GM23338 (cell line): ENCODE measurements around the gene COPZ2.

ENCODE experiments used
- CREB1 ChIP-seq: fragments of 250-450 bp; sonication (Bioruptor Pico); IDR thresholded peaks from 2 replicates; pipeline ENCODE4 v1.5.0; 2020; ENCODE audit warnings: low read depth, mild to moderate bottlenecking, moderate library complexity
- EZH2 ChIP-seq: fragments of 200-600 bp; sonication (generic); IDR thresholded peaks from one replicate; pipeline ENCODE4 v1.8.0; 2017; ENCODE audit warnings: antibody characterized with exemption, mild to moderate bottlenecking, low read depth; ENCODE audit not compliant: unreplicated experiment
- EZH2phosphoT487 ChIP-seq: fragments of 200-600 bp; sonication (generic); IDR thresholded peaks from one replicate; pipeline ENCODE4 v1.8.1; 2018; ENCODE audit warnings: antibody characterized with exemption; ENCODE audit not compliant: unreplicated experiment
- JUNB ChIP-seq: IDR thresholded peaks from one replicate; pipeline ENCODE4 v1.6.1; 2016; ENCODE audit warnings: antibody characterized with exemption; ENCODE audit not compliant: unreplicated experiment
- POLR2AphosphoS5 ChIP-seq: IDR thresholded peaks from 2 replicates; pipeline ENCODE4 v1.6.1; 2016; ENCODE audit warnings: antibody characterized with exemption, low read depth
- STAT1 ChIP-seq: IDR thresholded peaks from one replicate; pipeline ENCODE4 v1.6.1; 2016; ENCODE audit warnings: antibody characterized with exemption; ENCODE audit not compliant: unreplicated experiment
- ZNF331 ChIP-seq: fragments of 250-450 bp; sonication (Bioruptor Pico); IDR thresholded peaks from 2 replicates; pipeline ENCODE4 v1.5.0; 2020; ENCODE audit warnings: low read depth, mild to moderate bottlenecking, moderate library complexity
- TF ChIP-seq, protein P1 (sequence below), 2 experiments: fragments of 200-600 bp in 1 of 2; sonication (generic) in 1 of 2; conservative IDR thresholded peaks; 2 replicates each; pipeline versions ENCODE4 v1.5.1 to v1.6.1; 2016 to 2017; ENCODE audit warnings: antibody characterized with exemption in 2 of 2, low read depth in 2 of 2, mild to moderate bottlenecking in 2 of 2, moderate library complexity in 1 of 2
- TF ChIP-seq, protein P2 (sequence below): IDR thresholded peaks from one replicate; pipeline ENCODE4 v1.6.1; 2018; ENCODE audit warnings: antibody characterized with exemption; ENCODE audit not compliant: unreplicated experiment
- TF ChIP-seq, protein P3 (sequence below): IDR thresholded peaks from 2 replicates; pipeline ENCODE4 v1.6.1; 2016; ENCODE audit warnings: antibody characterized with exemption

DNA sequence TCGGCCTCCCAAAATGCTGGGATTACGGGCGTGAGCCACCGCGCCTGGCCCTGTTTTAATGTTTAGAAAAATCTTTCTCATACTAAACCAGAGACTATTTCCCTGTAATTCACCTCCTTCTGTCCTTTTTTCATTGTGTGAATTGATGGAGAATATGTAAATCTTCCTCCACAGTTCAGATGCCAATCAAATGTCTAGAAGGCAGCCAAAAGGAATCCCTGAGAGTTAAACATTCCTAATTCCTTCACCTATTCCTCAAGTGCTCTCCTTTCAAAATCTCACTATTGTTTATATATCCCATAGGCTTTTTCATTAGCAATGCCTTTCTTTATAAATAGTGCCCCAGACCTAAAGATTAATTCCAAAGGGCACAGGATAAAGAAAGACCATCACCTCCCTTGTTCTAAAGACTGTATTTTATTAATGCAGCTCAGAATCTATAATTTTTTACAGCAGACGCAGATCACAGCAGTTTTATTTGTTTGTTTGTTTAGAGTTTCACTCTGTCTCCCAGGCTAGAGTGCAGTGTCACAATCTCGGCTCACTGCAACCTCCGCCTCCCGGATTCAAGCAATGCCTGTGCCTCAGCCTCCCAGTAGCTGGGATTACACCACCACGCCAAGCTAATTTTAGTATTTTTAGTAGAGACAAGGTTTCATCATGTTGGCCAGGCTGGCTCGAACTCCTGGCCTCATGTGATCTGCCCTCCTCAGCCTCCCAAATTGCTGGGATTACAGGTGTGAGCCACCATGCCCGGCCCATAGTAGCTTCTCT is 30.5 kb downstream of the COPZ2 start:
- TF ChIP-seq POLR2AphosphoS5 (no peak), EZH2 (no peak), JUNB (no peak), STAT1 (no peak), ZNF331 (CRISPR knock-in tag) (no peak), CREB1 (CRISPR knock-in tag) (no peak), EZH2phosphoT487 (no peak)
- TF ChIP-seq, protein P1, sequence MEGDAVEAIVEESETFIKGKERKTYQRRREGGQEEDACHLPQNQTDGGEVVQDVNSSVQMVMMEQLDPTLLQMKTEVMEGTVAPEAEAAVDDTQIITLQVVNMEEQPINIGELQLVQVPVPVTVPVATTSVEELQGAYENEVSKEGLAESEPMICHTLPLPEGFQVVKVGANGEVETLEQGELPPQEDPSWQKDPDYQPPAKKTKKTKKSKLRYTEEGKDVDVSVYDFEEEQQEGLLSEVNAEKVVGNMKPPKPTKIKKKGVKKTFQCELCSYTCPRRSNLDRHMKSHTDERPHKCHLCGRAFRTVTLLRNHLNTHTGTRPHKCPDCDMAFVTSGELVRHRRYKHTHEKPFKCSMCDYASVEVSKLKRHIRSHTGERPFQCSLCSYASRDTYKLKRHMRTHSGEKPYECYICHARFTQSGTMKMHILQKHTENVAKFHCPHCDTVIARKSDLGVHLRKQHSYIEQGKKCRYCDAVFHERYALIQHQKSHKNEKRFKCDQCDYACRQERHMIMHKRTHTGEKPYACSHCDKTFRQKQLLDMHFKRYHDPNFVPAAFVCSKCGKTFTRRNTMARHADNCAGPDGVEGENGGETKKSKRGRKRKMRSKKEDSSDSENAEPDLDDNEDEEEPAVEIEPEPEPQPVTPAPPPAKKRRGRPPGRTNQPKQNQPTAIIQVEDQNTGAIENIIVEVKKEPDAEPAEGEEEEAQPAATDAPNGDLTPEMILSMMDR (conservative IDR thresholded peaks at IDR 0.05; ENCODE audit: low read depth in 2 of 2) = no peak
- TF ChIP-seq, protein P2, sequence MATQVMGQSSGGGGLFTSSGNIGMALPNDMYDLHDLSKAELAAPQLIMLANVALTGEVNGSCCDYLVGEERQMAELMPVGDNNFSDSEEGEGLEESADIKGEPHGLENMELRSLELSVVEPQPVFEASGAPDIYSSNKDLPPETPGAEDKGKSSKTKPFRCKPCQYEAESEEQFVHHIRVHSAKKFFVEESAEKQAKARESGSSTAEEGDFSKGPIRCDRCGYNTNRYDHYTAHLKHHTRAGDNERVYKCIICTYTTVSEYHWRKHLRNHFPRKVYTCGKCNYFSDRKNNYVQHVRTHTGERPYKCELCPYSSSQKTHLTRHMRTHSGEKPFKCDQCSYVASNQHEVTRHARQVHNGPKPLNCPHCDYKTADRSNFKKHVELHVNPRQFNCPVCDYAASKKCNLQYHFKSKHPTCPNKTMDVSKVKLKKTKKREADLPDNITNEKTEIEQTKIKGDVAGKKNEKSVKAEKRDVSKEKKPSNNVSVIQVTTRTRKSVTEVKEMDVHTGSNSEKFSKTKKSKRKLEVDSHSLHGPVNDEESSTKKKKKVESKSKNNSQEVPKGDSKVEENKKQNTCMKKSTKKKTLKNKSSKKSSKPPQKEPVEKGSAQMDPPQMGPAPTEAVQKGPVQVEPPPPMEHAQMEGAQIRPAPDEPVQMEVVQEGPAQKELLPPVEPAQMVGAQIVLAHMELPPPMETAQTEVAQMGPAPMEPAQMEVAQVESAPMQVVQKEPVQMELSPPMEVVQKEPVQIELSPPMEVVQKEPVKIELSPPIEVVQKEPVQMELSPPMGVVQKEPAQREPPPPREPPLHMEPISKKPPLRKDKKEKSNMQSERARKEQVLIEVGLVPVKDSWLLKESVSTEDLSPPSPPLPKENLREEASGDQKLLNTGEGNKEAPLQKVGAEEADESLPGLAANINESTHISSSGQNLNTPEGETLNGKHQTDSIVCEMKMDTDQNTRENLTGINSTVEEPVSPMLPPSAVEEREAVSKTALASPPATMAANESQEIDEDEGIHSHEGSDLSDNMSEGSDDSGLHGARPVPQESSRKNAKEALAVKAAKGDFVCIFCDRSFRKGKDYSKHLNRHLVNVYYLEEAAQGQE = no peak
- TF ChIP-seq, protein P3, sequence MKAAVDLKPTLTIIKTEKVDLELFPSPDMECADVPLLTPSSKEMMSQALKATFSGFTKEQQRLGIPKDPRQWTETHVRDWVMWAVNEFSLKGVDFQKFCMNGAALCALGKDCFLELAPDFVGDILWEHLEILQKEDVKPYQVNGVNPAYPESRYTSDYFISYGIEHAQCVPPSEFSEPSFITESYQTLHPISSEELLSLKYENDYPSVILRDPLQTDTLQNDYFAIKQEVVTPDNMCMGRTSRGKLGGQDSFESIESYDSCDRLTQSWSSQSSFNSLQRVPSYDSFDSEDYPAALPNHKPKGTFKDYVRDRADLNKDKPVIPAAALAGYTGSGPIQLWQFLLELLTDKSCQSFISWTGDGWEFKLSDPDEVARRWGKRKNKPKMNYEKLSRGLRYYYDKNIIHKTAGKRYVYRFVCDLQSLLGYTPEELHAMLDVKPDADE = no peak
